Measurements from ENCODE around the gene TSPAN6. TPM values are rescaled to one million over a fixed set of nuclear protein-coding genes. Genes with fewer than 3 reads are reported as not detected.

Gene TSPAN6
- total and polyA plus RNA-seq, 2 donors (not counting 3 experiments of a cell fraction or from before 2014, with no cell fraction given), result 43.1 to 65.5 TPM

GRCh38 chrX:100623001-100623400 is 13.6 kb downstream of the TSPAN6 start:
- Histone ChIP-seq H3K27ac (ENCODE audit: insufficient read depth, low read depth, low read length) (no peak overlapping the region), H3K9me1 (replicated peaks; ENCODE audit: control insufficient read depth, extremely low read depth, insufficient read depth, low read length) (no peaks in the 10 kb centered on the region), H3K4me3 (replicated peaks in 1 of 3; ENCODE audit: insufficient read depth in 1 of 3, low read depth in 1 of 3, low read length in 3 of 3) (no peak overlapping the region), H4K20me1 (replicated peaks; ENCODE audit: control insufficient read depth, extremely low read depth, insufficient read depth, low read length) (no peaks in the 10 kb centered on the region), H3K4me1 (ENCODE audit: control insufficient read depth, extremely low read depth, insufficient read depth, low read length) (no peaks in the 10 kb centered on the region), H3K27me3 (ENCODE audit: control insufficient read depth in 2 of 2, insufficient read depth in 2 of 2, low read length in 2 of 2) (no peaks in the 10 kb centered on the region), H3K4me2 (ENCODE audit: insufficient read depth, low read length) (no peak overlapping the region), H3K36me3 (ENCODE audit: control insufficient read depth in 2 of 2, extremely low read depth in 1 of 2, insufficient read depth in 2 of 2, low read length in 2 of 2) (no peaks in the 10 kb centered on the region), H3K9me3 (replicated peaks; ENCODE audit: control insufficient read depth, insufficient read depth, low read length) (no peaks in the 10 kb centered on the region), H3K9ac (replicated peaks; ENCODE audit: extremely low read depth, insufficient read depth, low read length) (no peak overlapping the region), H3K79me2 (ENCODE audit: control insufficient read depth, insufficient read depth, low read length) (no peaks in the 10 kb centered on the region), H2AFZ (ENCODE audit: low read depth, low read length) (no peak overlapping the region)
- BruUV-seq (replicated peaks), result no TSS peak
- CTCF ChIA-PET, result interaction anchor here (0.8 kb wide), 1 partner anchor 65 kb away, joined by 3 read pairs; no protein-coding TSS in a partner anchor
- dilution Hi-C loops (cut with MboI; ENCODE audit: extremely low pct_ligation_motif_present, low sequenced_read_pairs), result no loop called here
- no peak for DNase-seq (ENCODE audit: low read depth, low spot score)
- intact Hi-C loops (cut with micrococcal nuclease), result no loop called here
- POLR2A ChIA-PET, result no interaction called here
- FAIRE-seq, result no peak
- TF ChIP-seq MAX (IDR thresholded peaks at IDR 0.05; ENCODE audit: insufficient read depth, insufficient read length) (no peak), EZH2 (IDR thresholded peaks at IDR 0.05; ENCODE audit: borderline replicate concordance, low read depth, low read length, severe bottlenecking) (no peak), FOS (IDR thresholded peaks at IDR 0.05; ENCODE audit: borderline replicate concordance, insufficient read depth, low read length) (no peak), JUN (IDR thresholded peaks at IDR 0.05; ENCODE audit: borderline replicate concordance, insufficient read depth, insufficient read length, low read depth) (no peak), MYC (IDR thresholded peaks at IDR 0.05; ENCODE audit: low read depth, low read length) (no peak), POLR2A (IDR thresholded peaks at IDR 0.05; ENCODE audit: low read depth, low read length) (no peak), GATA2 (IDR thresholded peaks at IDR 0.05; ENCODE audit: insufficient read depth, insufficient read length, low read depth, low read length) (no peak), POLR2AphosphoS5 (IDR thresholded peaks at IDR 0.05; ENCODE audit: insufficient read depth, low read depth, low read length) (no peak), CTCF (IDR thresholded peaks at IDR 0.05; ENCODE audit: extremely low read depth in 1 of 2, insufficient read depth in 1 of 2, low read depth in 1 of 2, low read length in 2 of 2) (no peak)

Data from endothelial cell of umbilical vein (primary cell).